Measurements from ENCODE around the gene NAV1.
"Not testable (repeated sequence)": the region's sequence is repeated elsewhere in the genome, so short reads cannot be mapped to it uniquely, and the experiment has no call there.

The NAV1 gene

GRCh38 chr1:201528631-201529252 lies 10.2 kb upstream of the NAV1 start:
- no peak for DNase-seq

DNA sequence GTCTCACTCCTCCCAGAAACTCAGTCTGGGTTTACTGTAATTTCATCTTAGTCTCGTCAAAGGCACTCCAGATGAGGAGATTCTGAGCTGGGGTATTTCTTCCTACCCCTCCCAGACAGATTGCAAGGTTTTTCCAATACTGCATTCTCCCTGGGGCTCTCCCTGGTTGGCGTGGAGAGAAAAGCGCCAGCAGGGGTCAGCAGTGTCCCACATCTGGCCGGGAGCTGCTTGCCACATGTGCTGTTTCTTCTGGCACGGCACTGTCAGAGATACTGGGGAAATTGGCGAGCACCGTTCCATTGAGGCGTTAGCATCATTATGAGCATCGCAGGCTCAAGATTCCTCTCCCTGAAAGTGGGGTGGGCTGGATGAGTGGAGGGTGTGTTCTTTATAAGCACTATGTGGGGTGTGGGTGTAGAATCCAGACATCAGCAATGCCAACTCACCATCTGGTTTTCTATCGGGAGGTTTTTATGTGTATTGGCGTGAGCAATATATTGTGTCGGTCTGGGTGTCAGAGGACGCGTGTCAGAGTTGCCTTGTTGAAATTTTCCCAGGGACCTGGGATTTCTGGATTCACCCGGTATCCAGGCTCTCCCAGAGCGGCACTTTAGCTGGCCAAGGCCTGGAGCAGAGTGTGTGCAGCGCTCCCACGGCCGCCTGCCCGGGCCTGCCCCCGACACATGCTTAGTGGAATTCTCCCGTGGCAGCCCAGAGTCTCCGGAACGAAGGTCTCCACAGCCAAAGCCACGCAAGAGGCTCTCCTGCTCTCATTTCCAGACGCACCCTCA lies 8.0 kb upstream of the NAV1 start:
- peak; percentile 11 for DNase-seq

DNA sequence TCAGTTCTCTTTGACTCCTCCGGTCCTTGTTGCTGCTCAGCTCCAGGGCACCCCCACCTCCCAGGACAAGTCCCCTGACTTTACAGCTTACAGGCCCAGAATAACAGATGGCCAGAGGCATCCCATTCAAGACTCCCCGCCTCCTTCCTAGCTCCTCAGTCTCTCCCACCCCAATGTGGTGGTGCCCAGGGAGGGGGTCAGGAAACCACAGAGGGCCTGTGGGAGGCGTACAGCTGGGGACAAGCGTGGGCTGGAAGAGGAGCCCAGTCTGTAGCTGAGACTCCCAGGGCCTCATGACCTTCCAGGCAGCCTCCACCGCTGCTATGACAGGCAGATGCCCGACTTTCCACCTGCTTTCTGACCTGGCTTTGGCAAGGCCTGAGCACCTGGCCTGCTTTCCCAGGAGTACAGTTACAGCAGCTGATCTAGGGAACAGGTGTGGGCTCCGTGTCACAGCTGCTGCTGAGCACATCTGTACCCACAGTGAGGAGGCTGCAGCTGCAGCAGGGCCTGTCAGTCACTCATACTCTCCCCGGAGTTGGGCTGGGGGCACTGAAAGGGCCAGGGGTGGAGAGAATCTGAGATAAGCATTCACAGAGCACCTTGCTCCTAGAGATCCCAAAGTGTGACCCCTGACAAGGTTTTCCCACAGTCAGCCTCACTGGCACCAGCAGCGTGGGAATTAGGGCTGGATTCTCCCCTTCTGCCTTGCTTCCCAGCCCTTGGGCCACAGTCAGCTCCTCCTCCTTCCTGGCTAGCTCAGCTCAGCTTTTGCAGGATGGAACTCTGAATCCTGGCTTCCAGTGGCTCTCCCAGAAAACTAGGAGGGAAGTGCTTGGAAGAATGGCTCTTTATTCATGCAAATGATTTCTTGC lies 7.1 kb upstream of the NAV1 start:
- DNase-seq = no peak

DNA sequence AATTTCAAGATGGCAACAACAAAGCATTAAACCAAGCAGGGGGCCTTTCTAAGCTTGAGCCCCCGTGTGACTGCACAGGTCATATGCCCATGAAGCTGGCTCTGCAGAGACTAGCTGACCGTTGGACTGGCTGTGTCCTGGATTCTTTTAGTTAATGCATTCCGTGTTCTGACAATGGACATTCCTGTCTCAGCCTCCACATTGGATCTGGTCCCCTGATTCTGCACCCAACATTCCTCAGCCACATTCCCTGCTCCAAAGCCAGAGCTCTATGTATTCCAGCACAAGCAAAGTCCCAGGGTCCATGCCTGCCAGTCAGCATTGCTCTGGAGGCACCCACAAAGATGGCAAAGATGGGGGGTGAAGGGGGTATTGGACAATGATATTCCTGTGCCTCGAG lies 5.1 kb upstream of the NAV1 start:
- DNase-seq = no peak

- no peak for DNase-seq
Observed at GRCh38 chr1:201535046-201535918, 3.6 kb upstream of the NAV1 start.

DNA sequence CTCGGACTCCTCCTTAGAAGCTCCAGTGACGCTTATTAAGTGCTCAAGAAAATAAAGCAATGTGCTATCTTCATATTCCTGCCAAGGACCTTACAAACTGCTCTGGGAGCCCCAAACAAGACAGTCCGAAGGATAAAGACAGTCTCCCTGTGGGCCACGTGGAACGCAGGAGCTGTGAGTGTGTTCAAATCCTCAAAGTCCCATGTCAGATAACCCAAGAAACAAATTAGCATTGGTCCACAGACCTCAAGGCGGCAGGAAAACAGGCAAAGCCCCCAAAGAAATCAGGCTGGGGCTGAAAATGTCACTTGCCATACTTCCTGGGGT lies 3.0 kb upstream of the NAV1 start:
- DNase-seq = no peak

DNA sequence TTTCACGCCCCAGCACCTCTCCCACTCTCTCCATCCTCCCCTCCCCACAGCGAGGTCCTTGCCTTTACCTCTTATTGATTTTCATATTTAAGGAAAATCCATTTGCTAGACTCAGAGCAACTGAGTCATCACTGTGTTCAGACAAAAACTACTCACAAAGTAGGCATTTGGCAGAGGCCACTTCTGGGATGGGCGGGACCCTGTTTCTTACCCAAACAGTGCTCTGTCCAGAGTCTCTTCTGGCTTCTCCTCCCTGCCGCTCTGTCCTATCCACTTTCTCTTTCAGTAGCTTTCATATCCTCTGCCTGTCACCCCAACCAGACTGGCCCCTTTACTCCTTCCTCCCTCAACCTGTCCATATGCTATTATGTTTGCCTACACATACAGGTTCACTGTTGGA lies 2.4 kb upstream of the NAV1 start:
- no peak for DNase-seq

- DNase-seq = no peak
Observed at GRCh38 chr1:201537028-201537427, 1.9 kb upstream of the NAV1 start.

DNA sequence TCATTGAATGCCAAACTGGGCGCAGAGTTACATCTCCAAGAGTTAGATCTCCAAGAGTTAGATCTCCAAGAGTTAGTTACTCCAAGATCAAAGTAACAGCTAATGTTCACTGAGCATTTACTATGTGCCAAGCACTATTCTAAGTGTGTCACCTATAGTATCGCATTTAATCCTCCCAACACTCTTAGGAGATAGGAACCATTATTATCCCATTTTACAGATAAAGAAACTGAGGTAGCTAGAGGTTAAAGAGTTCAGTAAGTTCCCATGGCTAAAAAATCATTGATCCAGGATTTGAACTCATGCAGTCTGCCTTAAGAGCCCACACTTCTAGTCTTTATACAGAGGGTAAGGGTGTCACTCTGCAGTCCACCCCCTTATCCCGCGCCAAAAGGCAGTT lies 1.5 kb upstream of the NAV1 start:
- DNase-seq = no peak

DNA sequence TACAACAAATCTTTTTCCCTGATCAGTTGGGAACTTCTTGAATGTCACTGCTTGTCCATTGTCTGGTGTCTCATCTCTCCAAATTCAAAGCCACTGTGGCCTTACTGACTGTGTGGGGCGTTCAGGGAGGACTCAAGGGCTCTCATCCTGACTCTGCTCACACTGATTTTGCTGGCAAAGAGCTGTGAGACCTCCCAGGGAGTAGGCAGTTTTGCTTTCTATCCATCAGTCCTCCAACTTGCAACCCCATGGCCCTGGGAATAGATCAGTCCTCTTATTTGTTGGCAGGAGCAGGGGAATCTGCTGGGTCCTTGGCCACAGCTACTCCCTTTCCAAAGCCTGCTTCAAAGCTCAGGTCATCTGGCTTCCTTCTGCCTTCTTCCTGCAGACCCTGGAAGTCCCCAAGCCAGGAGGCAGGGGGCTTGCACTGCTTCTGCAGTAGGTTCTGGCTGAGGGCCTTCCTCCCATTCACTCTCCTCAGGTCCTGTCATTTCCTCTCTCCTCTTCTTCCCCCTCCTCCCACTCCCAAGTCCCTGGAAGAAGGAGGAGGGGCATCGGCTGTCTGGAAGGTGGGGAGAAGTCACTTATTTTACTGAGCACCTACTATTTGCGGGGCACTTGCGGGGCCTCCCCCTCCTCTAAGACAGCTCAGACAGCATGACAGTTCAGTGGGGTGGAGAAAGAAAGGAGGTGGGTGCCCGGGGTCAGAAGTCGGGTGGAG lies 876 bp upstream of the NAV1 start:
- DNase-seq = no peak

- DNase-seq = peak; percentile 52
Observed at GRCh38 chr1:201539561-201540431, 869 bp downstream of the NAV1 start.

DNA sequence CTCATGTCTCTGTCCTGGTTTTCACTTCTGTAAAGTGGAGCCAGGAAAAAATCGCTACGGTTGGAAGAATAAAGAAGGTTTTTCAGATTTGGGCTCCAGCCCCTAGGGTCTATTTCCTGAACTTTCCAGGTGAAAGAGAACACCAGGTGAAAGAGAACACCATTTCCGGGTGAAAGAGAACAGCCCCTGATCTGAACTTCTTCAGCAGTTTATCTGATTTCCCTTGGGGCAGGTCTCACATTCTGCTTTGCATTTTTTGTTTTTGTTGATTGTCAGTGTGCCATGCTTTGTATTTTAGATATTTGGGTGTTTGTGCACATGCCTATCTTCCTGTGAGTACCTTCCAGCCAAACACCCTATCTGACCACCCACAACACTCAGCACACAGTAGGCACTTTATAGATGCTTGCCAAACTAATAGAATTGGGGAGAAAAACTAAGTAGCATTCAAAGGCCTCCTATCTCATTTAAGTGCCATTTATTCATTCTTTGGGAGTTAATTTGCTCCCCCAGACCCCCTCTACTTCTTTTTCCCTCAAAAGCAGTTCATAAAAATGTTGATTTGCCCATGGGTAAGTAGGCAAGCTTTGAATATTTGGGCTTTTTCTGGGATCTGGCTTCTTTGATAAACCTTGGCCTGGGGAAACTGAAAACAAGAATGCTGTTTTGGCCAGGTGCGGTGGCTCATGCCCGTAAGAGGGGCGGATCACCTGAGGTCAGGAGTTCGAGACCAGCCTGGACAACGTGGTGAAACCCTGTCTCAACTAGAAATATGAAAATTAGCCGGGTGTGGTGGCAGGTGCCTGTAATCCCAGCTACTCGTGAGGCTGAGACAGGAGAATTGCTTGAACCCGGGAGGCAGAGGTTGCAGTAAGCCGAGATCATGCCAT lies 2.2 kb downstream of the NAV1 start:
- peak; percentile 82 for DNase-seq

DNA sequence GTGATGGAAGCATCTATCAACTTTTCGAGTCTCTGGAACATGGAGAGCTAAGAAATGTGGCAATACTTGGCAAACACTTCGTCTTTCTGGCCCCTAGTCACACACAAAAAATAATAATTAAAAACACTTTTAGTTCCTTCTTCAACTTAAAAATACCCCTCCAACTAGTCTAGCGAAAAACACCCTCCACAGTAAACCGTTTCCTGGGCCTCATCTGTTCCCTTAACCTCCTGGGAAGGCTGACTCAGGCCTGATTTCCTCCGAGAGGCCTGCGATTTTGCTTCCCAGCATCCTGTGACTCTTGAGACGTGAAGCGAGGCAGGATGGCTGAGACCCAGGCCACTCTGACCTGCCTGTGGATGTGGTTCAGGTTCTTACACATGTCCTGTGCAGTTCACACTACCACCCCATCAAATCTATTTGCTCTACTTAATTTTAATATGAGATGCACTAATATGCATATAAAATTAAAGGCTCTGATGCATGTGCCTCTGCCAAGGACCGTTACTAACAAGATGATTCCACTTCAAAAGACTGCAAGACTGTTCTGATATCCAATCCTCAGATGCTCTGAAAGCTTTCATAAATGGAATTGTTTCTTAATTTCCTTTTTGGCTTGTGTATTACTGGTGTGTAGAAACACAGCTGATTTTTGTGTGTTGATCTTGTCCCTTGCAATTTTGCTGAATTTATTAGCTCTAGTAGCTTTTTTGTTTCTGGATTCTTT lies 3.5 kb downstream of the NAV1 start:
- no peak for DNase-seq

- DNase-seq = no peak
Observed at GRCh38 chr1:201543871-201544642, 5.1 kb downstream of the NAV1 start.

GRCh38 chr1:201544710-201545109 lies 5.8 kb downstream of the NAV1 start:
- no peak for DNase-seq

DNA sequence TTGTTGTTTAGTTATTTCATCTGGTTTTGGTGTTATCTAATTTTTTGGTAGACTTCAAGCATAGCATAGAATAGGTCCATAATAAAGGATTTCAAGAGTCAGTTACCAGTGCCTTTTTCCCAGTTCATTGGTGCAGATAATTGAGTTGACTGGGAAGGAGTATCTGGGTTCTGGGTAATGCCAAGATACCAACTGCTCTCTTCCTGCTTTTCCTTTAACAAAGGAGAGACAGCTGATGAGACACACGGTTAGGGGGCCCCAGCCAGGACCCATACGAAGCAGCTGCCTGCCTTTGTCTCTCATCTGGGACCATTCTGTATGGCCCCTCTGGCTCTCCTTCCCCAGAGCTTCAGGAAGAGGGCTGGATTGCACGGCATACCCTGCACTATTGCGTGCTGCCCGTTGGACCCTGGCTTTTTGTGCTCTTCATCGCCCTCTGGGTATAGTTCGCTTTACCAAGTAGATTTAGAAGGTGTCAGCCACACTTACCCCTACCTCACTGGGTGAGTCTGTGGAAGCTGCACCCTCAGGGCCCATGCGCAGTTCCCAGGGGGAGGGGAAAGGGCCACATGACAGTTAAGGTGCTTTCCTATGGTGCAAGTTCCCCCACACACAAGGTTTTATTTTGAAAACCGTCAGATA lies 7.0 kb downstream of the NAV1 start:
- DNase-seq = peak; percentile 65

DNA sequence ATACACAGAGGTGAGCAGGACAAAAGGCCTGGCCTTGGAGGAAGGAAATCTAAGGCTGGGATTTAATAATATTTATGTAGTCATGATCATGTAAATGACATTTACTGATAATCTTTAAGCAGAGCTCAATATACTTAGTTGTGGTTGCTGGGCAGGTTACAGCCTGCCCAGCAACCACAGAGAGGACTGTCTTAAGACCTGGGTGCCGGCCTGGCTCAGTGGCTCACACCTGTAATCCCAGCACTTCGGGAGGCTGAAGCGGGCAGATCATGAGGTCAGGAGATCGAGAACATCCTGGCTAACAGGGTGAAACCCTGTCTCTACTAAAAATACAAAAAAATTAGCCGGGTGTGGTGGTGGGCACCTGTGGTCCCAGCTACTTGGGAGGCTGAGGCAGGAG lies 10.6 kb downstream of the NAV1 start:
- DNase-seq = not testable (repeated sequence)

DNA sequence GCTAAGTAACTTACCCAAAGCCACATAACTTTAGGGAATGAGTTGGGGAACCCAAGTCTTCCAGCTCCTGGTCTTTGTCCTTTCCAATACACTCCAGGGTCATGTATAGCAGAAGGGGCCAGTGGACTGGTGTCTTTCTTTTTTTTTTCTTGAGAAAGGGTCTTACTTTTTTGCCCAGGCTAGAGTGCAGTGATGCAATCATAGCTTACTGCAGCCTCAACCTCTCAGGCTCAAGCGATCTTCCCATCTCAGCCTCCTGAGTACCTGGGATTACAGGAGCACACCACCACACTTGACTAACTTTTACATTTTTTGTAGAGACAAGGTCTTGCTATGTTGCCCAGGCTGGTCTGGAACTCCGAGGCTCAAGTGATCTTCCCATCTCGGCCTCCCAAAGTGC lies 12.2 kb downstream of the NAV1 start:
- DNase-seq = no peak
